GM12874 (cell line): ENCODE results near the gene MTARC2.

ENCODE experiments used
- CTCF ChIP-seq: IDR thresholded peaks from 2 replicates; pipeline ENCODE4 v1.5.1; 2011; ENCODE audit warnings: low read depth, mild to moderate bottlenecking, control low read depth, low read length, moderate library complexity; ENCODE audit not compliant: insufficient read depth

Gene MTARC2

GRCh38 chr1:220705782-220706181 is 42.3 kb upstream of the MTARC2 start:
- no peak for TF ChIP-seq CTCF

- no peak for TF ChIP-seq CTCF
Observed at GRCh38 chr1:220706480-220706879, 41.6 kb upstream of the MTARC2 start.

GRCh38 chr1:220707160-220707559 is 41.0 kb upstream of the MTARC2 start:
- no peak for TF ChIP-seq CTCF

GRCh38 chr1:220708244-220708643 is 39.9 kb upstream of the MTARC2 start:
- TF ChIP-seq CTCF, result no peak

- no peak for TF ChIP-seq CTCF
Observed at GRCh38 chr1:220708936-220709801, 39.0 kb upstream of the MTARC2 start.

GRCh38 chr1:220710333-220710732 is 37.8 kb upstream of the MTARC2 start:
- no peak for TF ChIP-seq CTCF

GRCh38 chr1:220711056-220711809 is 36.9 kb upstream of the MTARC2 start:
- TF ChIP-seq CTCF, result no peak
